Measurements from ENCODE around the gene SH2D2A.

Gene SH2D2A

DNA sequence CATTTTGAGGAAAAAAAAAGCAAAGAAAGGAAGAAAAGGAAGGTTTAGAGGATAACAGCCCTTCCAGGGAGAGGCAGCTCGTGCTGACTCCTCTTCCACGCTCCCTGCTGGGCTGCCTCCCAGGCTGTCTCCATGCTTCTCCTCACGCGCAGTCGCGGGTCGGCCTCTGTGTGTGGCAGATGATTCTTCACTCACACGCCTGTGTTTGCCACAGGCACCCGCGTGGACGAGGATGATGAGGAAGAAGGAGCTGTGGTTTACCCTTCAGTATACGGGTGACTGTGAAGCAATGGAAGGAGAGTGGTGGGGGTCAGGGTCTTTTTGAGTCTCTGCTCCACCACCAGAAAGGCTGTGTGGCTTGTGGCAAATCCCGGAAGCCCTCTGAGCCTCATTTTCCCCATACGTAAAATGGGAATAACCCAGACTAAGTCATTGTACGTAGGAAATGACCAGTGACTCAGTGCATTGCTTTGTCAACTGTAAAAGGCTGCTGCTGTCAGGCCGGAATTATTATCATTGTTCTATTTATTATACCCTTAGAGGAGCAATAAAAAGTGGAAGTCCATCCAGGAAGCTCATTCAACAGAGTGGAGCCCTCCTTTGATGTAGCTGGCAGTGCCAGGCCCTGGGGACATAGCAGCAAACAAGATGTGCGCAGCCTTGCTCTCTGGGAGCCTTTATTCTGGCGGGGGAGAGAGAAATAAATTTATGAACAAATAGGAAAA, 11.9 kb upstream of the SH2D2A start:
- FAIRE-seq (no peak), DNase-seq (ENCODE audit: insufficient read length, low spot score) (no peak)

DNA sequence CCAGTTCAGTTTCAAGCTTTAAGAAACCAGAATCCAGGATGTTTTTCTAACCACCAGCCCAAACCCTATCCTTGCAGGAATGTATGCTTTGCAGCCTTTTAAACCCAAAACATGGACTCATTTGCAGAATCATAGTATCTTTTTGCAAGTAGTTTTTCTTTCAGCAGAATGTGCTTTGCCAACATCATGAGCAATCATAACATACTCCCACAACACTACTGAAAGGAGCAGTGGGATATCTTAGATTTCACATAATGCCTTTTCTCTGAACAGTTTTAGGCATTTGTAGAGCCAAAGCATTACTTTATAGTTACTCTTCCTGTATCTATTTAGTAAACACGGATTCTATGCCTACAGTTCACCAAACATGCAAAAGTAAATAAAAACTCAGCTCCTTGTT, 10.0 kb upstream of the SH2D2A start:
- no peak for FAIRE-seq
- no peak for DNase-seq (ENCODE audit: insufficient read length, low spot score)

DNA sequence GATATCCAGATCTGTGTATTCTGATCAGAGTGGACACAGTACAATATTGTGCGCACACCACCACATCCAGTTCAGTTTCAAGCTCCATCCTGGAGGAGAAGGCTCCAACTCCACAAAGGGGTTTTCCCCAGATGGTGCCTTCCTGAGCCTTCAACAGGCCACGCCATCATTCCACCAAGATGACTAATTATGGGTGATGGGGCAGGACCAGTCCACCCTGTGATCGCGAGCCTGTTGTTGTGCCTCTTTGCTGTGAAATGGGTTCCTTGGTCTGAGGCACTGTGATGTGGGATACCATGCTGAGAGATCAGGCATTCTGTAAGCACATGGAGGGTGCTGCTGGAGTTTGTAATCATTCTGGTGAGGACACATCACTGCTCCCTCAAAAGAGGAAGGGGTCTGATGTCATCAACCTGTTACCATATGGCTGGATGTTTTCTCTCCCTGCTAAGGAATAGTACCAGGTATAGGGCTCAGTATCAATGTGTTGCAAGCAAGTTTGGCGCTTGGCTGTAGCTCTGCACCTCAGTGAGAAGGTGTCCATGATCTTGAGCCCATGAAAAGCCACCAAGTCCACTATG, 6.7 kb upstream of the SH2D2A start:
- no peak for DNase-seq (ENCODE audit: insufficient read length, low spot score)
- no peak for FAIRE-seq

DNA sequence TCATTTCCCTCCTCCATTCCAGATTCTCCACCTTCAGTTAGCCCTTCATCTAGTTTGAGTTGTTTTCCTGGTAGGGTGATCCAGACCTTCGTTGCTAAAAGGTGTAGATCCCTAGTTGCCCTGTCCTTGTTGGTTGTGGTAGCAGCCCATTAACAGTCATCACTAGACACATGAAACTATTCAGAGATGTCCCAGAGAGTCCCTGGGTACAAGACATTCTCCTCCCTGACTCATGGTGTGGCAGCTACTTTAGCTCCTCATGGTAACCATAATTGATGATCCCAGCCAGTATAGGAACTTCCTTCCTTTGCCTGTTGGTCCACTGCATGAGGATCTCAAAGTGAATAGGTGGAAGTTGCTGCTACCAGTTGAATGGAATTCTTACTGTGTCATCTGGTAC, 6.0 kb upstream of the SH2D2A start:
- DNase-seq (ENCODE audit: insufficient read length, low spot score) (no peak), FAIRE-seq (no peak)

DNA sequence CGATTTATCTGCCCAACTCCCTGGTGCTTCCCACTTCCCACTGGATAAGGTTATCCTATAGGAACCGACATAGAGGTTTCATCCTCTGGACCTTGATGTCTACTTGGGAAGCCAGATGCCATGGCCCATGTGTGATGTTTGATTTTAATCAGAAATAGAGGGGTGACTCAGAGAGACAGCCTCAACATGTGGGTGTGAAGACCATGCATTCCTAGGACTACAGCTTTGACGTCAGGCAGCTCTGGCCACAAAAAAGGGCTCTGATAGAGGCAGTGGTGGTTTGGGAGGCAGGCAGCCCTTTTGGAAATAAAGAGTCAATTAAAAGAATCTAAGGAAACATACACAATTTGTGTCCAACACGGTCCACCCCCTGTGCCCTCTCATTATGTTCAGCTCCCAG, 5.2 kb upstream of the SH2D2A start:
- no peak for FAIRE-seq

DNA sequence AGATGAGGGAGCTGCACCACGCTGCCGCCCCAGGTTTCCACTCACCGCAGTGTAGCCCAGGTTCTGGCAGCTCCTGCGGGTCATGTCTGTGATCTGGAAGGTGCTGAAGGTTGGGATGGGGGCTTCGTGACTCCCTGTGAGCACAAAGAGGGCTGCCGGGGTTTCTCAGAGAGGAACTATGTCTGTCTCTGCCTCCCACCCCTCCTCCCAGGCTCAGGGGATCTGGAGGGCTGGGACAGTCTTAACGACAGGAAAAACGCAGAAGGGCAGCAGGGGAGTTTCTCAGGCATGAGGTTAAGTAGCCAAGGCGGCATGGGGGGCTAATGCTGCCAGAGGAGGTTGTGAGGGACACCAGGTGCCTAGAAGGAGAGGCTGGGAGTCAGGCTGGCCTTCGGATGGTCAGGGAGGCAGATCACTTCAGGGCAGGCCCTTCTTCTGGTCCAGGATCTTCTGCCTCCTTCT, 656 bp downstream of the SH2D2A start:
- FAIRE-seq: no peak
- DNase-seq (ENCODE audit: insufficient read length, low spot score): no peak

More for the DNA sequence above, 5.2 kb upstream of the SH2D2A start:
- DNase-seq (ENCODE audit: insufficient read length, low spot score): no peak

DNA sequence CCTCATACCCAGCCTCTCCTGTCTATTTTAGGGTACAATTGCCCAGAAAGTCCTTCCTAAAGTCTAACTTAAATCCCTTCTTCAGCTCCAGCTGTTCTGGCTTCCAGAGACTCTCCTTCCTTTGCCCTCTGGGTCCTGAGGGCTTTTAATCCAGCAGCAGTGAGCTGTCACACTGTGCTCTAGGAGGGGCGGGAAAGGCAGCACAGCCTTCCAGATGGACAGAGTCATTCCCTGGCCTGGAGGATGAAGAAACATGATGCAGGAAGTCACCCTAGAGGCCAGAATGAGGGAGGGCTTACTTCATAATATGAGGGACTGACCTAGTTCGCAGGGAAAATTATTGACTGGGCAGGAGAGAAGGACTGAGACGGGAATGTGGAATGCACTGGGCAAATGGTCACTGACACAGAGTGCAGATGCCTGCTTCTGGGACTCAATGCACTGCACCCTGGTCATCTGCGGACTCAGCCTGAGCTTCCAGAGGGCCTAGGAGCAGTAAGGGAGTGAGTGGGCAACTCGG, 1.3 kb downstream of the SH2D2A start:
- DNase-seq (ENCODE audit: insufficient read length, low spot score) (peak; percentile 59), FAIRE-seq (no peak)

DNA sequence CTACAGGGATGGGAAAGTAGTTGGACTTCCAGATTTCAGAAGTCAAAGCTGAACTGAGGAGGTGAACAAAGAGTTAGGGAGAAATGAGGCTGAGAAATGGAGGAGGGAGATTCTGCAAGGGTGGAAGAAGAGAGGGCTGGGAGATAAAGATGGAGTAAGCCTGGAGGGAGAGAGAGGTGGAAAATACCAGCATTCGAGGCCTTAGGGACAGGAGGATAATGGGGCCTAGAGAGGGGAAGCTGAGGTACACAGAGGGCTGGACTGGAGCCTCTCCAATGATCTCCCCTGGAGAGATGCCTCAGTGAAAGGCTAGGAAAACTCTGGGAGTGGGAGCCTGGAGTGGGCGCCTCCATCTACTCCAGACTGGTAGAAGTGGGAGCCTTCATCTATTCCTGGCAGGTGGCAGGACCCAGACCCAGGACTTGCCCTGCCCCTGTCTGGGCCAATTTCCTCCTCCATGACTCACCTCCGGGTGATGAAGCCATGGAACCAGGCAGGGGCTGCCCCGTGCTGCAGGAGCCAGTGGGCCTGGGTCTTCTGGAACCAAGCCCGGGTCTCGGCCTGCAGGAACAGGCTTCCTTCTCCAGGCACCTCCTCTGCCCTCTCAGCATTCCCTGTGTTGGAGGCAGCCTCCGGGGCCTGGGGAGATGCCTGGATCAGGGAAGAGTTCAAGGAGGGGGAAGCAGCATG, 1.9 kb downstream of the SH2D2A start:
- no peak for FAIRE-seq
- DNase-seq (ENCODE audit: insufficient read length, low spot score): no peak

DNA sequence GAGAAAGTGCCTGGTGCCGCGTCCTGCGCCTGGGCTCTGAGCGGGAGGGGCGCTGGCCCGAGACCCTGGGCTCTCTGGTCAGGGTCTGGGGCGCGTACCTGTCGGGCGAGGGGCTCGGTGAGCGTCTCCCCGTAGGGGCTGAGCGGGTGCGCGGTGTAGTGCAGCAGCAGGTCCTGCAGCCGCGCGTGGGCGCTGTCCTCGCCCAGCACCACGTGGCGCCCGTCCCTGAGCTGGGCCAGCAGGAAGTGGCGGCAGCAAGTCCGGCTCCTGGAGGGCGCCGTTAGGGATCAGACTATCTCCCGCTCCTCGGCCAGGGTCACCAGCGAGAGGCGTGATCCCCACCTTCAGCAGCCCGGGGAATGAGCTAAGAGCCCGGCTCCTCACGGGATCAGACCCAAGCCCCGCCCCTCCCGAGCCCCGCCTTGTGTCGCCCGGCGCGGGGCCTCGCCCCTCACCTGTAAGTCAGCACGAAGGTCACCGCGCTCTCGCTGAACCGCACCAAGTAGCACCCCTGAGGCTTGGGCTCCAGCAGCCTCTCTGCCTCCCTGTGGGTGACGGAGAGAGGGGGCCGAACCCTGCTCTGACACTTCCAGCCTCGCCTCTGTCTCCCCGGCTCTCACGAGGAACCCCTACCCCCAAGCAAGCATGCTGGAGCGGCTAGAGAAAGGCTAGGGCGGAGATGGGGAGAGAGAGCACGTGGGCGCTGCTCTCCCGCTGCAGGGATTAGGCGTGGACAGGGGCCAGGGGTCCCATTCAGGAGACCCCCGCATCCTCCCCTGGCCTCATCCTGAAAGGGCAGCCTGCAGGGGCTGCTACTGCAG, 2.7 kb downstream of the SH2D2A start:
- no peak for DNase-seq (ENCODE audit: insufficient read length, low spot score)
- FAIRE-seq: no peak

DNA sequence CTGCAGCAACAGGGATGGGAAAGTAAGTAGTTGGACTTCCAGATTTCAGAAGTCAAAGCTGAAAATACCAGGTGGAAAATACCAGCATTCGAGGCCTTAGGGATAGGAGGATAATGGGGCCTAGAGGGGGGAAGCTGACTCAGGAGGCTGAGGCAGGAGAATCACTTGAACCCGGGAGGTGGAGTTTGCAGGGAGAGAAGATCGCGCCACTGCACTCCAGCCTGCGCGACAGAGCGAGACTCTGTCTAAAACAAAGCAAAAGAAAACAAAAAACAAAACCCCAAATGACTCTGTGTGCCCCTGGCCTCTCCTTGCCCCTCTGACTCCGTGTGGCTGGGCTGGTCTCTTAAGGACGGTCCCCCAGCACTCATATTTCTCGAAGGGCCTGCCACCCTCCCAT, 3.4 kb downstream of the SH2D2A start:
- no peak for FAIRE-seq

DNA sequence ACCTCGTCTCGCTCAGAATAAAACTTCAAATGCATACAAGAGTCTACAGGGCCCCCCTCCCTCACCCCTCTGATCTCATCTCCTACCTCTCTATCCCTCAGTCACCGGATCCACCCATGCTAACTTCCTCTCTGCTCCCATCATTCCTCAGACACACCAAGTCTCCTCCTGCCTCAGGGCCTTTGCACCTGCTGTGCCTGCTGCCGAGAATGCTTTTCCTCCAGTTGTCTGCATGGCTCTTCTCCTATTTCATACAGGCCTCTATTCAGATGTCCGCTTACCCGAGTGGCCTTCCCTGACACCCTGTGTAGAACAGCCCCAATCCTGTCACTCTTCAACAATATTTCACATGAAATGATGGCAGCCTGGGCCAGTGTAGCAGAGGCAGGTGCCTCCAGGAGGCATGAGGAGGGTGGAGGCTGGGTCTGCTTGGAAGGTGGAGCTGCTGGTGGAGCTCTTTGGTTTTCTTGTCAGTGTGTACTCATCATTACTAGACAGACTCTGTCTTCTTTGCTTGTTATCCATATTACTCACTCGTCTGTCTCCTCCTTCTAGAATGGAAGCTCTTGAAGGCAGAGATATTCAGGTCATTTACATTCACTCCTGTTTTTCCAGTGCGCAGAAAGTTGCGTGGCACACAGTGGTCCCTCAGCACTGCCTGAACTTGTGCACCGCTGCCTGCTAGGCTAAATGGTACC, 4.2 kb downstream of the SH2D2A start:
- no peak for FAIRE-seq
- DNase-seq (ENCODE audit: insufficient read length, low spot score): no peak

More for the DNA sequence above, 3.4 kb downstream of the SH2D2A start:
- DNase-seq (ENCODE audit: insufficient read length, low spot score): no peak

DNA sequence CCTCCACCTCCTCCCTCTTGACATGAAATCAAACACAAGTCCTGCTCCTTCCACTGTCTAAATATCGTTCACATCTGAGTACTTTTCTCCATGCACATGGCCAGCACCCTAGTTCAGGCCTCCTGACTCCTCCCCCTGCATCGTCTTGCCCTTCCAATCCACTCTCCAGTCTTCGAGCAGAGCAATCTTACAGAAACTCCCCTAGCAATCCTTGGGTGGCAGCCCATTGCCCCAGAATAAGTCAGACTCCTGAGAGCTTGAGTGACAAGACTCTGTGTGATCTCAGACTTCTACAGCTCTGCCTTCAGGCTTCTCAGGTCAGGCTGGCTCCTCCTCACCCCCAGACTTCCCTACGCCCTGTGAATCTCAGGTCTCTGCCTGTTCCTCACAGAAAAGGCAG, 5.5 kb downstream of the SH2D2A start:
- FAIRE-seq: no peak
- DNase-seq (ENCODE audit: insufficient read length, low spot score): no peak

DNA sequence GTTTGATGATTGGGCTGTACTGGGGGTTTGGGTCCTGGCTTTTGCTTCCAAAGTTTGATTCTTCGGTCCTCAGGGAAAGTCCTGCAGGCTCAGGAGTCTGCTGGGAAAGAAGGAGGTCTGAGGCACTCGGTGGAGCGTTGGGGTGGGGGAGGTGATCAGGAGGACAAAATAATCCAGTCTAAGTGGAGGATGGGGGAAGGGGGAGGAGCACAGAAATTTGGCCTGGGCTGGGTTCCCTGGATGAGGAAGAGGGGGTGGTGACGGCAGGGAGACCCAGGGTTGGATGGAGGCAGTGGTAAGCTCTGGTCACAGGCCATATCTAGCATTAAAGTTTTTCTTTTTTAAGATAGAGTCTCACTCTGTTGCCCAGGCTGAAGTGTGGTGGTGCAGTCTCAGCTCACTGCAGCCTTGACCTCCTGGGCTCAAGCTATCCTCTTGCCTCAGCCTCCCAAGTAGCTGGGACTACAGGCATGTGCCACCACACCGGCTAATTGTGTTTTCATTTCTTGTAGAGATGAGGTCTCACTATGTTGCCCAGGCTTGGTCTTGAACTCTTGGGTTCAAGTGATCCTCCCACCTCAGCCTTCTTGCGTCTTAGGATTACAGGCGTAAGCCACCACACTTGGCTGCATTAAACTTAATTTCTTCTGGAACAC, 6.8 kb downstream of the SH2D2A start:
- FAIRE-seq (no peak), DNase-seq (ENCODE audit: insufficient read length, low spot score) (no peak)

DNA sequence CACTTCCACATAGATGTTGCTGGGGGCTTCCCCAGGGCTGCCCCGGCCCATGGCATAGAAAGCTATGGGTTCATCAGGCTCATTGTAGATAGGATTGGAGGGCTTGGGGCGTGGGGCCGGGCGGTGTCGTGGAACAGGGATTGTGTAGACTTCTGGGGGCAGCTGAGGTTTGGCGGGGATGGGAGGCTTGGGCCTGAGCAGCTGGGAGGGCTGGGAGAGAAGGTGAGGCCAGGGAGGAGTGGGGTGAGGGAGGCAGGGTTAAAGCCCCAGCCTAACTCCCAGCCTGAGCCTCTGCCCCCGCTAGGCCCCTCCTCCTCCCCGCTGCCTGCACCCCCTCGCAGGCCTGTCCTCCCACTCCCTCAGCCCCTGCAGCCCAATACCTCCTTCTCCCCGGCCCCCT, 7.4 kb downstream of the SH2D2A start:
- DNase-seq (ENCODE audit: insufficient read length, low spot score): no peak
- FAIRE-seq: no peak

DNA sequence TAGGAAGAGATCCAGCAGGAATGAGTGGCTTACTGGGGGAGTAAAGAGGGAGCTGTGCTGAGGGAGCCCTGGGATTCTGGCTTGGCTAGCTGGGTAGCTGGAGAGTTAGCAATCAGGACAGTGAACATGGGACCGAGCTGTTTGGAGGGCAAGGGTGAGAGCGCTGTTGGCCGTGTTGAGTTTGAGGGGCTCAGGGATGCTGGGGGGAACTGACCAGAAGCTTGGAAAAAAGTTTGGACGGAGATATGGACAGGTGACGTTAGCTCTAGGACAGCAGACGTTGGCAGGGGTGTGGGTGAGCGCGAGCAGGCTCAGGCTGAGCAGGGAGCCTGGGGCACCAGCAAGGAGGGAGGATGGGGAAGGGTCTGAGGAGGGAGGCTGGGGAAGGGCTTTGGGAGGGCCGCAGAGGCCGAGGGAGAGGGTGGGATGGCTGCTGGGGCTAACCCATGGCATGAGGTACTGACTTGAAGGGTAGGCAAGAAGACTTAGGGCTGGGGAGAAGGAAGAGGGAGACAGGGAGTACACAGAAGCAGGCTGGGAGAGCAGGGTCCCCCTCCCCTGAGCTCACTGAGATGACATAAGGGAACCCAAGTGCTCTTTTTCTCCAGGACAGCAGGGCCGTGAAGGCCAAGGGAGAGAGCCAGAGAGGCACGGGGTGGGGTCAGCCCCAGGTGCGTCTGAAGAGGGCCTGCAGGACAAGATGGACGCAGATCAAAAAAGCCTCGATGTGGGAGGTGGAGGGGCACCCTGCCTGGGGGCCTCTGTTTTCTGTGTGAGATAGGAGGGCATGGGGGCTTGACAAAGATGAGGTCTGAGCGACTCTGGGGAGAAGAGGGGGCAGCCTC, 8.2 kb downstream of the SH2D2A start:
- FAIRE-seq: no peak
- DNase-seq (ENCODE audit: insufficient read length, low spot score): no peak

DNA sequence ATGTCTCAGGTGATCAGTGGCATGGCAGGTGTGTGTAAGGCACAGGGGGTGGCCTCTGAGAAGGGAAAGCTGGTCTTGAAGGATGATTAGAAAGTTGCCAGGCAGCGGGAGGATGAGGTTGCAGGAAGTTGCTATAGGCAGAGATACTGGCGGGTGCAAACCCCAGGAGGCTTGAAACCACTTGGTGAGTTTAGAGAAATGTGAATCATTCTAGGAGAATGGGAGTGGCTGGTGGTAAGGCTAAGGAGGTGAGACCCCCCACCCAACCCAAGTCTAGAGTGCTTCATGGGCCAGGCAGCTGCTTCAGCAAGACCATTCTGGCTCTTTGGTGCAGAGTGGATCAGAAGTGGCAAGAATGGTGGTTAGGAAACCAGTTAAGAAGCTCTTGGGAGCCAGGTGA, 9.0 kb downstream of the SH2D2A start:
- FAIRE-seq: no peak
- no peak for DNase-seq (ENCODE audit: insufficient read length, low spot score)

DNA sequence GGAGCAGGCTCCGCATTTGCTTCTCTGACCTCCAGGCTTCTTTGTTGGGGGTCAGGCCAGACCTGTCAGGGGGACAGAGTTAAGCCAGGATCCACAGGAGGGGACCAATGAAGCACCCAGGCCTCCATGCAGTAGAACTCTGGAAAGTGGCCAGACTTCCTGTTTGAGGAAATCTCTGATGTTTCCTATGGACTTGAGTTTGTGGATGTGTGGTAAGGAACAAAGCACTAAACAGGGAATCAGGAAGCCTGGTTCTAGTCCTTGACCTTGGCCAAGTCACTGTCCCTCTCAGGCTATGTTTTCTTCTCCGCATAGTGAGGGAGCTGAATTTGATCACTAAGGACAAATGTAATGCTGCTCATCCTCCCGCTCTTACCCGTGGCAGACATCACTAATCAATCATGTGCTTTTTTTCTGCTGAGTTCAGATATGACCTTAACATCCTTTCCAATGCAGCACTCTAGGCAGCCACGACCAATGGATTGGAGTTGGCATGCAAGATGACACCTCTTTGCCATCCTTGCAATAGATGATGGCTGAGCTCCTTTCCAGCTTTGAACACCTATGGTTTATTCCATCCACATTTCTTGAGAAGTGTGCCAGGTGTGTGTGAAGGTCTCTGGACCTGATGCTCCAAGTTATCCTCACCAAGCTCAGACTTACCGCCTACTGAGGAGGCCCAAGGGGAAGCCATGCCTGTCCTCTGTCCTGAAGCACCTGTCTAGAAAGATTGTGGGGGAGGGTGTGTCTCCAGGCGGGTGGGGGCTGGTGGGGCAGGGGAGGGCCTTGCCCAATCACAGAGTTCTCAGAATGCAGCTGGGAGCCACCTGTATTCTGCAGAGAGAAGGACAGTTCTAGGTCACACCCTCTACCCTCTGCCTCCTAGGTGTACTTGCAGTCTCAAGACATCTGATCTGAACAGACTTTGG, 9.9 kb downstream of the SH2D2A start:
- DNase-seq (ENCODE audit: insufficient read length, low spot score): no peak
- FAIRE-seq: no peak

Measured in HTR-8/SVneo (cell line).